HepG2 (cell line): ENCODE results near the gene GRK5. TPM values are rescaled to one million over a fixed set of nuclear protein-coding genes. Genes with fewer than 3 reads are reported as not detected.

ENCODE experiments used
- ATAC-seq: fragments of 200-7000 bp; cut with Tn5 transposase; 3 replicates; pipeline ENCODE4 v1.9.1; 2020; ENCODE audit warnings: mild to moderate bottlenecking, moderate library complexity
- BruUV-seq: library from RNA; stranded (reverse); fragments of 400-500 nt; replicated peaks from 2 replicates; lab custom pipeline; 2021; lab: Mats Ljungman, UMichigan
- CTCF ChIA-PET: fragments of 300-600 bp; formaldehyde crosslinking; extraction: SDS; loops from one replicate; lab custom pipeline; 2021; ENCODE audit warnings: low total read pairs, inconsistent platforms, low intra/inter-chr PET ratio; lab: Yijun Ruan, JAX
- POLR2A ChIA-PET: fragments of 350-600 bp; sonication (Branson Sonifier 250); formaldehyde crosslinking; loops from one replicate; lab custom pipeline; 2020; ENCODE audit warnings: antibody characterized with exemption, inconsistent platforms; lab: Yijun Ruan, JAX
- DNase-seq: peaks from one replicate; pipeline ENCODE4 v3.0.0-alpha.2; 2015; ENCODE audit warnings: low spot score
- FAIRE-seq: peaks from 3 replicates; lab custom pipeline; 2011; peaks lifted over from hg19 to GRCh38; lab: Jason Lieb, UNC
- H2AFZ ChIP-seq: one replicate; pipeline ENCODE4 v1.6.1; 2011; ENCODE audit warnings: low read length, inconsistent platforms
- H3K27ac ChIP-seq: fragments of 300-600 bp; 3 replicates; pipeline ENCODE4 v1.8.0; 2011; ENCODE audit warnings: mixed run types, mild to moderate bottlenecking, mixed read lengths, low read length, inconsistent platforms; ENCODE audit not compliant: insufficient read depth; ENCODE audit errors: extremely low read length
- H3K27me3 ChIP-seq, 2 experiments: fragments of 200-600 bp in 1 of 2; 2 replicates in 1 of 2; 3 replicates in 1 of 2; pipeline versions ENCODE4 v1.6.0 to v1.8.0; 2011; ENCODE audit warnings: low read length in 2 of 2, mild to moderate bottlenecking in 2 of 2, moderate library complexity in 2 of 2, inconsistent platforms in 1 of 2; ENCODE audit not compliant: insufficient read depth in 2 of 2, control insufficient read depth in 1 of 2
- H3K36me3 ChIP-seq, 2 experiments: fragments of 200-600 bp in 1 of 2; replicated peaks in 1 of 2; 2 replicates in 1 of 2; 3 replicates in 1 of 2; pipeline versions ENCODE4 v1.5.1 to v1.8.0; 2011; ENCODE audit warnings: low read length in 2 of 2, inconsistent platforms in 1 of 2; ENCODE audit not compliant: insufficient read depth in 2 of 2, control insufficient read depth in 1 of 2
- H3K4me1 ChIP-seq: 2 replicates; pipeline ENCODE4 v1.5.1; 2012; ENCODE audit warnings: low read length, inconsistent platforms; ENCODE audit not compliant: insufficient read depth
- H3K4me2 ChIP-seq: 2 replicates; pipeline ENCODE4 v1.6.0; 2011; ENCODE audit warnings: low read depth, low read length, inconsistent platforms
- H3K4me3 ChIP-seq, 3 experiments: fragments of 200-600 bp in 1 of 3; sonication (generic), shearing (Covaris generic) in 1 of 3; replicated peaks in 1 of 3; 2 replicates each; pipeline ENCODE4 v1.5.1; 2011 to 2016; ENCODE audit warnings: low read length in 3 of 3, inconsistent platforms in 2 of 3, low read depth in 2 of 3, mild to moderate bottlenecking in 2 of 3, control low read depth in 1 of 3, mixed read lengths in 1 of 3; ENCODE audit not compliant: insufficient read depth in 1 of 3
- H3K79me2 ChIP-seq: one replicate; pipeline ENCODE4 v1.6.1; 2011; ENCODE audit warnings: low read length, inconsistent platforms; ENCODE audit not compliant: insufficient read depth
- H3K9ac ChIP-seq: 2 replicates; pipeline ENCODE4 v1.6.0; 2011; ENCODE audit warnings: mild to moderate bottlenecking, low read depth, low read length, inconsistent platforms; ENCODE audit not compliant: insufficient read depth
- H3K9me3 ChIP-seq: 2 replicates; pipeline ENCODE4 v1.5.1; 2012; ENCODE audit warnings: mild to moderate bottlenecking, low read length
- H4K20me1 ChIP-seq: 2 replicates; pipeline ENCODE4 v1.6.0; 2011; ENCODE audit warnings: inconsistent platforms, mild to moderate bottlenecking, low read length, moderate library complexity; ENCODE audit not compliant: insufficient read depth
- CHD4 ChIP-seq: fragments of 200-600 bp; sonication (generic); IDR thresholded peaks from 2 replicates; pipeline ENCODE4 v1.7.0; 2017; ENCODE audit warnings: mild to moderate bottlenecking, low read length, borderline replicate concordance
- DMAP1 ChIP-seq: IDR thresholded peaks from 2 replicates; pipeline ENCODE4 v1.6.1; 2016
- HOXA3 ChIP-seq: sonication (generic); formaldehyde crosslinking; IDR thresholded peaks from 2 replicates; pipeline ENCODE4 v1.5.0; 2020; ENCODE audit warnings: missing genetic modification reagents
- KDM2A ChIP-seq: sonication (generic); formaldehyde crosslinking; IDR thresholded peaks from 2 replicates; pipeline ENCODE4 v1.4.0; 2020; ENCODE audit warnings: low read depth, missing genetic modification reagents, borderline replicate concordance
- PAX8 ChIP-seq: sonication (generic); formaldehyde crosslinking; IDR thresholded peaks from 2 replicates; pipeline ENCODE4 v1.8.0; 2022; ENCODE audit warnings: mild to moderate bottlenecking, missing genetic modification reagents, borderline replicate concordance
- RARA ChIP-seq: IDR thresholded peaks from 2 replicates; pipeline ENCODE4 v1.6.1; 2016; ENCODE audit warnings: missing genetic modification reagents, missing compliant biosample characterization
- SRSF4 ChIP-seq: fragments of 200-400 bp; formaldehyde crosslinking; IDR thresholded peaks from one replicate; pipeline ENCODE4 v1.6.1; 2018; ENCODE audit warnings: mild to moderate bottlenecking, low read depth, low read length, moderate library complexity; ENCODE audit not compliant: poor library complexity, severe bottlenecking
- ZC3H13 ChIP-seq: sonication (generic); formaldehyde crosslinking; IDR thresholded peaks from 2 replicates; pipeline ENCODE4 v1.8.1; 2023; ENCODE audit warnings: mild to moderate bottlenecking, missing genetic modification reagents, moderate library complexity
- ZFP91 ChIP-seq: sonication (generic); formaldehyde crosslinking; IDR thresholded peaks from 2 replicates; pipeline ENCODE4 v1.9.0; 2022; ENCODE audit warnings: missing genetic modification reagents, mild to moderate bottlenecking, borderline replicate concordance
- ZKSCAN8 ChIP-seq: IDR thresholded peaks from 2 replicates; pipeline ENCODE4 v1.6.1; 2016; ENCODE audit warnings: borderline replicate concordance, missing genetic modification reagents, missing compliant biosample characterization
- ZNF12 ChIP-seq: sonication (generic); formaldehyde crosslinking; IDR thresholded peaks from 2 replicates; pipeline ENCODE4 v1.5.0; 2020; ENCODE audit warnings: missing genetic modification reagents
- ZNF160 ChIP-seq: sonication (generic); formaldehyde crosslinking; IDR thresholded peaks from 2 replicates; pipeline ENCODE4 v1.8.0; 2022; ENCODE audit warnings: mild to moderate bottlenecking, inconsistent platforms, missing genetic modification reagents
- ZNF552 ChIP-seq: sonication (generic); formaldehyde crosslinking; IDR thresholded peaks from 2 replicates; pipeline ENCODE4 v1.9.0; 2022; ENCODE audit warnings: missing genetic modification reagents, mild to moderate bottlenecking, borderline replicate concordance
- ZNF605 ChIP-seq: sonication (generic); formaldehyde crosslinking; IDR thresholded peaks from 2 replicates; pipeline ENCODE4 v1.8.0; 2022; ENCODE audit warnings: mild to moderate bottlenecking, missing genetic modification reagents
- ZNF737 ChIP-seq: sonication (generic); formaldehyde crosslinking; IDR thresholded peaks from 2 replicates; pipeline ENCODE4 v1.5.0; 2020; ENCODE audit warnings: missing genetic modification reagents, mild to moderate bottlenecking, borderline replicate concordance
- ZNF749 ChIP-seq: sonication (generic); formaldehyde crosslinking; IDR thresholded peaks from 2 replicates; pipeline ENCODE4 v1.8.0; 2022; ENCODE audit warnings: mild to moderate bottlenecking, missing genetic modification reagents, moderate library complexity, borderline replicate concordance
- ZNF788 ChIP-seq: sonication (generic); formaldehyde crosslinking; IDR thresholded peaks from 2 replicates; pipeline ENCODE4 v1.5.0; 2020; ENCODE audit warnings: mild to moderate bottlenecking, missing genetic modification reagents, borderline replicate concordance
- WGBS: methylation state at CpG from one replicate; pipeline ENCODE4 v1.1.6; 2017; ENCODE audit warnings: low lambda C conversion rate; 5-methylcytosine and 5-hydroxymethylcytosine counted together
- in situ Hi-C: cut with HindIII; loops from 2 replicates; pipeline ENCODE4 v1.10.0; 2017; ENCODE audit warnings: low pct_unique_long_range_greater_than_20kb; ENCODE audit not compliant: extremely low pct_ligation_motif_present
- intact Hi-C: fragments of 100-400 bp; cut with micrococcal nuclease; formaldehyde crosslinking; loops from one replicate; pipeline ENCODE4 v1.10.0; 2022; ENCODE audit not compliant: unreplicated experiment
- polyA plus RNA-seq, 8 experiments: library from polyadenylated mRNA; depleted of rRNA in 3 of 8; stranded (reverse) in 7 of 8; unstranded in 1 of 8; fragments of >200 nt; fragmentation: Illumina TruSeq in 4 of 8; extraction: Trizol in 4 of 8; gene quantifications; 2 replicates each; pipeline versions ENCODE4 v1.2.1 to v1.2.3, GENCODE V29; 2011 to 2016; ENCODE audit warnings: low read depth in 4 of 8, missing spikeins in 1 of 8, mixed read lengths in 1 of 8; ENCODE audit not compliant: insufficient read depth in 1 of 8
- total RNA-seq, 5 experiments: library from RNA; depleted of rRNA; stranded (reverse); fragments of >200 nt; fragmentation: Illumina TruSeq; extraction: Trizol; gene quantifications; 2 replicates each; pipeline ENCODE4 v1.2.3, GENCODE V29; 2016; ENCODE audit warnings: low read depth in 1 of 5
- TF ChIP-seq, protein P1 (sequence below): sonication (generic); IDR thresholded peaks from 2 replicates; pipeline ENCODE4 v1.6.1; 2016; ENCODE audit warnings: low read depth, borderline replicate concordance
- TF ChIP-seq, protein P2 (sequence below): sonication (generic); formaldehyde crosslinking; conservative IDR thresholded peaks from 2 replicates; pipeline ENCODE4 v1.4.0; 2020; ENCODE audit warnings: missing genetic modification reagents

GRK5 gene
- total and polyA plus RNA-seq, 2 of the 13 experiments (the other 11 are each of a cell fraction or from before 2014, with no cell fraction given), result 10.4 to 12.6 TPM

DNA sequence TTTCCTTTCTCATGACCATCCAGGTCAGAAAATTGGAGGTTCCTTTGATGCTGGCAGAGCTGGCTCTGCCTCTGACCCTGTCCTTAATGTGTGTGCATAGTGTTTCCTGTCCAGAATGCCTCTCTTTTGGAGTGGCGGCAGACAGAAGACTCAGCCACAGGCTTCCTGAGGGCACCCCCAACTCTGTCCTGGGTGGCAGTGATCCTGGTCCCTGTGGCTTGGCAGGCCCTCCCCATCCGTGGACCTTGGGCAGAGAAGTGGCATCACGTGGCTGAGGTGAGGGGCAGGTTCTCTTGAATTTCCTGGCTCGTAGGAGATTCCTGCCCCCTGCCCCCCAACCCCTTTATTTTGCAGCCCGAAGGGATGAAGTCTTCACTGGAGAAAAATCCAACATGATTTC lies 202.0 kb downstream of the GRK5 start (continued):
- no peak for TF ChIP-seq ZNF605 (CRISPR knock-in tag)
- TF ChIP-seq ZFP91 (CRISPR knock-in tag), result 0 out of 2 replicates have a peak, but pooled peaks have one; percentile 42

DNA sequence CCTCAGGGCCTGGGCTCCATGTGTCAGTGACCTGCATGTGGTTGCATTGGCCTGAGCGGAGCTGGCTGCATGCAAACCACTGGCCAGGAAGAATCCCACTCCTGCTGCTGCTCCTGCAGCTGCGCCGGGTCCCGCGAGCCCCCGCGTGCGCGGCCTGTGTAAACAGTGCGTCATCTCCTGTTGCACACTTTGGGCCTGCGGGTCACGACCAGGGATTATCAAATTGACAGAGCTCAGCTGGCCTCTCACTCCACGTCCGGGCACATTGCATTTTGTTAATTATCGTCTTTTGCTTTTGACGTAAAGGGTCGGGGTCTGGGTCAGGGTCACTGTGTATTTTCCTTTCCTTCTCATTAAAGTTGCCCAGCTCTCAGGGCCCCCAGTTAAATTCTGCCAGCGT lies 202.5 kb downstream of the GRK5 start:
- Histone ChIP-seq H3K79me2 (no peaks in the 10 kb centered on the region), H2AFZ (no peak overlapping the region), H3K4me2 (peak overlapping the region; percentile 64), H3K4me1 (peaks cover 61% of the 10 kb centered on the region), H3K27me3 (no peaks in the 10 kb centered on the region; a peak in 1 of 5 replicates), H3K9ac (peak overlapping the region; percentile 59), H3K36me3 (no peaks in the 10 kb centered on the region), H3K9me3 (no peaks in the 10 kb centered on the region), H3K27ac (peak overlapping the region; percentile 85), H3K4me3 (peak overlapping the region in 2 of 3 experiments; percentile 28 to 51; a peak in 3 of 6 replicates), H4K20me1 (no peaks in the 10 kb centered on the region)
- ChIA-PET CTCF (no interaction called here), POLR2A (interaction anchor here (0.7 to 3.9 kb wide), 8 partner anchors 9 to 210 kb away, joined by 3 to 21 read pairs (median 8); partner anchors contain the start of gene GRK5)
- 75% methylated on average over 11 of the region's 18 CpGs for WGBS
- FAIRE-seq, result peak; percentile 30
- DNase-seq, result peak; percentile 75
- peak; percentile 80 for ATAC-seq
- in situ Hi-C loops, result no loop called here
- BruUV-seq, result no TSS peak
- intact Hi-C loops, result loop anchor here (2.0 to 5.0 kb wide), 2 partner anchors 77 to 93 kb away; no protein-coding TSS in a partner anchor
- TF ChIP-seq, protein P1, sequence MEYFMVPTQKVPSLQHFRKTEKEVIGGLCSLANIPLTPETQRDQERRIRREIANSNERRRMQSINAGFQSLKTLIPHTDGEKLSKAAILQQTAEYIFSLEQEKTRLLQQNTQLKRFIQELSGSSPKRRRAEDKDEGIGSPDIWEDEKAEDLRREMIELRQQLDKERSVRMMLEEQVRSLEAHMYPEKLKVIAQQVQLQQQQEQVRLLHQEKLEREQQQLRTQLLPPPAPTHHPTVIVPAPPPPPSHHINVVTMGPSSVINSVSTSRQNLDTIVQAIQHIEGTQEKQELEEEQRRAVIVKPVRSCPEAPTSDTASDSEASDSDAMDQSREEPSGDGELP, result peak; percentile 92; the same call in 1 of the 2 replicates
- TF ChIP-seq HOXA3 (CRISPR knock-in tag) (peak; percentile 89), ZNF12 (CRISPR knock-in tag) (no peak), ZNF737 (CRISPR knock-in tag) (no peak), PAX8 (CRISPR knock-in tag) (no peak), CHD4 (0 out of 2 replicates have a peak, but pooled peaks have one; percentile 8), KDM2A (peak; percentile 67; the same call in 1 of the 2 replicates), ZNF160 (CRISPR knock-in tag) (peak; percentile 49; the same call in 1 of the 2 replicates), ZNF788 (CRISPR knock-in tag) (peak; percentile 80; the same call in 1 of the 2 replicates), DMAP1 (CRISPR knock-in tag) (peak; percentile 52; the same call in 1 of the 2 replicates), RARA (peak; percentile 94), ZC3H13 (CRISPR knock-in tag) (peak; percentile 64; the same call in 1 of the 2 replicates), ZKSCAN8 (peak; percentile 50; the same call in 1 of the 2 replicates), SRSF4 (no peak), ZNF552 (peak; percentile 85; the same call in 1 of the 2 replicates), ZNF749 (0 out of 2 replicates have a peak, but pooled peaks have one; percentile 56)
- TF ChIP-seq, protein P2, sequence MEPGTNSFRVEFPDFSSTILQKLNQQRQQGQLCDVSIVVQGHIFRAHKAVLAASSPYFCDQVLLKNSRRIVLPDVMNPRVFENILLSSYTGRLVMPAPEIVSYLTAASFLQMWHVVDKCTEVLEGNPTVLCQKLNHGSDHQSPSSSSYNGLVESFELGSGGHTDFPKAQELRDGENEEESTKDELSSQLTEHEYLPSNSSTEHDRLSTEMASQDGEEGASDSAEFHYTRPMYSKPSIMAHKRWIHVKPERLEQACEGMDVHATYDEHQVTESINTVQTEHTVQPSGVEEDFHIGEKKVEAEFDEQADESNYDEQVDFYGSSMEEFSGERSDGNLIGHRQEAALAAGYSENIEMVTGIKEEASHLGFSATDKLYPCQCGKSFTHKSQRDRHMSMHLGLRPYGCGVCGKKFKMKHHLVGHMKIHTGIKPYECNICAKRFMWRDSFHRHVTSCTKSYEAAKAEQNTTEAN (CRISPR knock-in tag), result peak; percentile 98
